T-helper 1 cell treated with Interleukin-12 subunit alpha and Interleukin-12 subunit beta and Interleukin-4 antibody, amounts not matched to agents 30 ng/mL and 1 ng/mL, for 36 hours (primary cell): ENCODE results near the gene CDC42EP2. TPM values are rescaled to one million over a fixed set of nuclear protein-coding genes. Genes with fewer than 3 reads are reported as not detected.

Experiments used
- intact Hi-C: fragments of 100-400 bp; cut with micrococcal nuclease; formaldehyde crosslinking; loops from one replicate; pipeline ENCODE4 v1.15.1; 2024
- total RNA-seq: library from RNA; stranded (reverse); gene quantifications from 2 replicates; pipeline ENCODE4 v1.2.3, GENCODE V29; 2022

The CDC42EP2 gene
- total RNA-seq, 1 donor from 2014 or later, result 1.1 TPM

DNA sequence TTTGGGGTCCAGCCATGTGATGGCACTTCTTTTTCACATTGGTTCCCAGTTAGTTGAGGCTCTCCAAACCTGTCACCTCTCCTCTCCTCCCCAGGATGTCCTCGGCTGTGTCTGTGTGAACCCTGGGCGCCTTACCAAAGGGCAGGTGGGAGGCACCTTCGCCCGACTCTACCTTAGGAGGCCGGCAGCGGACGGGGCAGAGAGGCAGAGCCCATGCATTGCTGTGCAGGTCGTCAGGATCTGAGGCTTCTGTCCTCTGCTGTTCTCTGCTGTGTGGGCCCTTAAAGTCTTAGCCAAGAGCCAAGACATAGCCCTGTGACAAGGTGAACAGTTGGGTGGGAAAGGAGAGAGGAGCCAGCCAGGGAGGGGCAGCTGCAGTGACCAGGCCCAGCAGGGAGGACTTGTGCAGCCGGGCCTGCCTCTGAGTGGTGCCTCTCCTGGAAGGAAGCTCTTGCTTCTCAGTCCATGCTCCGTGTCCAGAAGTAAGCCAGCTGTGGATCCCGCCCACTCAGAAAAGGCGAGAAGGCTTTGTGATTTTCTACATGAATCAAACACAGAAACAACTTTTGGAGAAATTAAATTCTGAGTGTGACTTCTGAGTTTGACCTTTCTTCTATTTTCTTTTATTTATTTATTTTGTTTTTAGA lies 17.5 kb upstream of the CDC42EP2 start:
- intact Hi-C loops, result no loop called here

DNA sequence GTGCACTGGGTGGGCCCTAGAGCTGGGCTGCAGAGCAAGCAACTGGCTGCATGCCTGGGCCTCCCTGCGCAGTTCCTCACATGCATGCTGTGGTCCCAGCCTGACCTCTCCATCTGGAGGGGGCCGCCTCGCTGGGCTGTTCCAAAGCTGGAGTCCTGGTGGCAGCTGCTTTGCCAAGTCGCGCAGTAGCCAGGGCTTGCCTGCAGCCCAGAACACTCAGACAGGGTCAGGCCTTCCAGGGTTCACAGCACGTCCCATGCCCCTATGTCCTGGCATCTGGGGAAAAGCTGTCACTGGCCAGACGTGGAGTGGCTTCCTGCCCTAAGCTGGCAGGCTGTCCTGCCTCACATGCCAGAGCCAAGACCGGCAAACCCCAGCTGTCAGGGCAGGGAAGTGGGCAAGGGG lies 16.5 kb upstream of the CDC42EP2 start:
- intact Hi-C loops, result no loop called here

- intact Hi-C loops, result no loop called here
Observed at GRCh38 chr11:65298655-65299179, 15.9 kb upstream of the CDC42EP2 start.

DNA sequence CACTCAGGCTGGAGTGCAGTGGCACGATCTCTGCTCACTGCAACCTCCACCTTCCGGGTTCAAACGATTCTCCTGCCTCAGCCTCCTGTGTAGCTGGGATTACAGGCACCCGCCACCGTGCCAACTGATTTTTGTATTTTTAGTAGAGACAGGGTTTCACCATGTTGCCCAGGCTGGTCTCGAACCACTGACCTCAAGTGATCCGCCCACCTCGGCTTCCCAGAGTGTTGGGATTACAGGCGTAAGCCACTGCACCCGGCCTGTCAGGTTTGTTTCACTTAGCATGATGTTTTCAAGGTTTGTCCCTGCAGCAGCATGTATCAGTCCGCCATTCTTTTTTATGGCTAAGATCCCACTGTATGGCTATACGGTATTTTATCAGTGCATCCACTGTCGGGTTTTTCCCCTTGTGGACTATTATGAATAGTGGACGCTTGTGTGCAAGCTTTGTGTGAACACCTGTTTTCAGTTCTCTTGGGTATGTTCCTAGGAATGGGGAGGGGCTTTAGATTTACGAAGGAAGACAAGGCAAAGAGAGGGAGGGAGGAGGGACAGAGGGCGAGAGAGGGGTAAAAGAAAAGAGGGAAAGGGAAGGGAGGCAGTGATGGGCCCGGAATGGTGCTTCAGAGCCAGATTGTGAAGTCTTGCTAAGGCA lies 13.9 kb upstream of the CDC42EP2 start:
- intact Hi-C loops, result no loop called here

DNA sequence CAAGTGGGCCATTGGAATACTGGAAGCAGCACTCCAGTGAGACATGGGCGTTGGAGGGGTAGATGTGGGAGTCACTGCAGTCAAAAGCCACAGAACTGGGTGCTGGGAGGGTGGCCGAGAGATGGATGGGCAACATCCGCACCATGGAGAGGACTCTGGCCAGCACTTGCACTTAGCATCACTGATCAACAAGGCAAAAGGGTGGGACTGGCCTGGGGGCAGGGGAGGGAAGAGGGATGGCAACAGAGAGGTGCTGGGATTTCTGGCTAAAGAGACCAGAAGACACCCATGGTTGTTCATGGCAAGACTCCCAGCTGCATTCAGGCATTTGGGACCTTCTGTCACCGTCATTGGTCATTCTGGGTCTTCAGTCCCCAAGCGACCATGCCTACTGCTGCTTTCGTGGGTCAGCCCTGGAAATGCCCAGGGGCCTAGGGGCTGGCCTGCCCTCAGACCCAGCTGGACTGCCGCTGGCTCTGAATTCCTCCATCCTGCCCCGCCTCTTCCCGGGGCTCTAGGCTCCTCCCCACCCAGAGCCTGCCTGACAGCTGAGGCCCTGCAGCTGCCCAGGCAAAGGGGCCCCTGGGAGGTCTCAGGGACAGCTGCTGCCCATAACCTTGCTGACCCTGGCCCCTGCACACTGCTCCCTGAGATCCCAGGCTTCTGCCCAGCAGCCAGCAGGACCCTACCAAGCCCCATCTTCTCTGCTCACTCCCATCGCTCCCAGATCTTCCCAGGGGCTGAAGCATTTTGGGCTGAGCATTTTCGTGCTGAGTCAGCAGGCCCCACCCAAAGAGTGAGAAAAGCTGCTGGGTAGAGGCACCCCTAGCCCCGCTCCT lies 13.0 kb upstream of the CDC42EP2 start:
- intact Hi-C loops, result no loop called here

DNA sequence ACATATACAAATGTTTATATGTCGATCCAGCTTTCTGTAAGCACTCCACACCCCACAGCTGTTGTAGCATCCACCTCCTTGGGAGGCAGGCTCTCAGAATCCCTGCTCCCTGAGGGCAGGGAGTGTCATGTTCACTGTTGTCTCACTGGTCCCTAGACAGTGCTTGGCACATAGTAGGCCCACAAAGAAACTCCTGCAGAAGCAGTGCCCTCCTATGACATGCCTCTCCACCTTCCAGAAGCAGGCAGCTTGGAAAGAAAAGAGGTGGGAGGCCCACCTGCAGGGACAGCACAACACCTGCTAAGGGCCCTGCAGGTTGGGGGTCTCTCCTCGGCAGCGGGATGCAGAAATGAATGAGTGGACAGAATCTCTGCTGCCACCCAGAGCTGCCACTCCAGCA lies 11.1 kb upstream of the CDC42EP2 start:
- intact Hi-C loops, result no loop called here

DNA sequence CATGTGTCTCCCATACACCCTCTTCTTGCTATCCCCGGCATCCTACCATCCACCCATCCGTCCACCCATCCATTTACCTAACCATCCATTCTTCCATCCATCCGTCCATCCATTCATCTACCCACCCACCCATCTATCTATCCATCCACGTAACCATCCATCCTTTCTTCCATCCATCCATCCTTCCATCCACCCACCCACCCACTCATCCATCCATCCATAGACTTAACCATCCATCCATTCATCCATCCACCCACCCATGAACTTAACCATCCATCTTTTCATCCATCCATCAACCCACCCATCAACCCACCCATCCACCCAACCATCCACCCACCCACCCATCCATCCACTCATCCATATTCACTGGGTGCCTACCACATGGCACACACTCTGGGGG lies 10.6 kb upstream of the CDC42EP2 start:
- intact Hi-C loops, result no loop called here

DNA sequence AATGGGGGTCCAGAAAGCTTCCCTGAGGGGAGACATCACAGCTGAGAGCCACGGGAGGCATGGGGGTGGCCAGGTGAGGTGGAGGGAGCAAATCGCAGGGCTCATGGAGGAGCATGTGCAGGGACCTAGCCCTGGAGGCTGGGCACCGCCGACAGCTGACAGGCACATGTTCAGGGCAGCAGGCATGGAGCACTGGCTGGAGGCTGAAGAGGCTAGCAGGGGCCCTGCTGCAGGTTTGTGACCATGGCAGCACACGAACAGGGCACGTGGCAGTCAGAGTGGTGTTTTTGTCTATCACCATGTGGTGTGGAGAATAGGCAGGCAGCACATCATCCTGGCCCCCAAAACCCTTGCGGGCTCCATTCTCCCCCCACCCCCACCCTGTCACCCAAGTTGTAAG lies 10.1 kb upstream of the CDC42EP2 start:
- intact Hi-C loops, result no loop called here

DNA sequence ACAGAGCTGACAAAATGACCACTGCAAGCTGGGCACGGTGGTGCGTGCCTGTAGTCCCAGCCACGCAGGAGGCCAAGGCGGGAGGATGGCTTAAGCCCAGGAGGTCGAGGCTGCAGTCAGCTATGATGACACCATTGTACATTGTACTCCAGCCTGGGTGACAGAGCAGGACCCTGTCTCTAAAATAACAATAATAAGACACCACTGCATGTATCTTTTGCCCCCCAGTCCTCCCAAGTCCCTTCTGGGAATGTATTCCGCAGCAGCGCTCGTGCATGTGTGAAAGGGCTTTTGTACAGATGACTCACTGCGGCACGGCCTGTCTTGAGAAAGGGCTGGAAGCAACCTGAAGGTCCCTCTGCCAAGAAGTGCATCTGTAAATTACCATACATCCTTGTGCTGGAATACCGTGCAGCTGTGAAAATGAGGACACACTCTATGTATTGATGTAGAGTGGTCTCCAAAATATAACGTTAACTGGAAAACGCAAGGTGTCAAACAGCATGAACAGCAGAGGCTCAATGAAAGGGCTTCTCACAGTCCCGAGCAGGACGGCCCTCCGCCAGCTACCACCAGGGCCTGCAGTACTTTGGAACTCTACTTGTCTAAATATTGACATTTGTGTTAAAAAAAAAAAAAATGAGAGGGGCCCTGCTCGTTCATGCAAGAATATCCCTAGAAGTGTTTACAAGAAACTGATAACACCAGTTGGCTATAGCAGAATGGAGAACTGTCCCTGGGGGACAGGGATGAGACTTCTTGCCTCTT lies 9.0 kb upstream of the CDC42EP2 start:
- intact Hi-C loops, result no loop called here

GRCh38 chr11:65307298-65308229 lies 7.1 kb upstream of the CDC42EP2 start:
- intact Hi-C loops, result no loop called here

DNA sequence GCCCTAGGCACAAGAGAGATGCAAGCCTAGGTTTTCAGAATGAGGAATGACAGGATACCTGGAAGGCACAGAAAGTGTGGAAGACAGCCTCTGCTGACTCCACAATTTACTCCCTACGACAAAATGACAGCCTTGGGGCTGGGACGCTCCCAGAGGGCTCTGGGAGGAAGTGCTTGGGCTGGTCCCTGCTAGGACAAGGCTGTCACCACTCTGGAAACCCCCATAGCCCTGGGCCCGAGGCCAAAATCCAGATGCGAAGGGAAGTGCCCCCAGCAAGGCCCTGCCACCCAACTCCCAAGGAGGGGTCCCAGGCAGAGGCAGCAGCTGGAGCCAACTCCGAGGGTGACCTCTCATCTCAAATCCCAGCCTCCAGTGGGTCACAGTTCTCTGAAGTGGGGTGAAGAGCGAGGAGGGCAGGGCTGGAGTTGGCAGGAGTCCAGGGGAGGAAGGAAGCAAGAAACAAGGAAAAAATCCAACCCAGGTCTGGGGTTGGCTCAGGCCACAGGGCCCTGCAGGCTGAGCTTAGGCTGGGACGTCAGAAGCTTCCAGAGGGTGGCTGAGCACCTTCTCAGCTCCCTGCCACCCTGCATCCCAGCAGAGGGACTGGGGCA lies 6.3 kb upstream of the CDC42EP2 start:
- intact Hi-C loops, result no loop called here

- intact Hi-C loops, result no loop called here
Observed at GRCh38 chr11:65309006-65309405, 5.7 kb upstream of the CDC42EP2 start.

- intact Hi-C loops, result no loop called here
Observed at GRCh38 chr11:65310215-65310614, 4.5 kb upstream of the CDC42EP2 start.

DNA sequence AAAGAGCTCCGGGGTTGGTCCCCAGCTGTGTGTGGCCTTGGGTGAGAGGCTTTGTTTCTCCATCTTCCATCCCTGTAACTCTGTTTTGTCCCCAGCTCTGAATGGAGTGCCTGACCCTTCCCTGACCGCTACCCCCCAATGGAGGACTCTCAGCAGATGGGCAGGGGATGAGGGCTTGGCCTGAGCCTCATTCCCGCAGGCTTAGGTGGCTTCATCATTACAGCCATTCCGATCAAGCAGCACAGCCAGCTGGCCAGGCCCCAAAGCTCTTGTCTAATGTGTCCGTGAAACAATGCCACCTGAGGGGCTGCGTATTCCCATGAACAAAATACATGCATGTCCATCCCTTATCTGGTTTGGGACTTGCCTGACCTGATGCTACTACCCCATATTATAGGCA lies 3.9 kb upstream of the CDC42EP2 start:
- intact Hi-C loops, result no loop called here

DNA sequence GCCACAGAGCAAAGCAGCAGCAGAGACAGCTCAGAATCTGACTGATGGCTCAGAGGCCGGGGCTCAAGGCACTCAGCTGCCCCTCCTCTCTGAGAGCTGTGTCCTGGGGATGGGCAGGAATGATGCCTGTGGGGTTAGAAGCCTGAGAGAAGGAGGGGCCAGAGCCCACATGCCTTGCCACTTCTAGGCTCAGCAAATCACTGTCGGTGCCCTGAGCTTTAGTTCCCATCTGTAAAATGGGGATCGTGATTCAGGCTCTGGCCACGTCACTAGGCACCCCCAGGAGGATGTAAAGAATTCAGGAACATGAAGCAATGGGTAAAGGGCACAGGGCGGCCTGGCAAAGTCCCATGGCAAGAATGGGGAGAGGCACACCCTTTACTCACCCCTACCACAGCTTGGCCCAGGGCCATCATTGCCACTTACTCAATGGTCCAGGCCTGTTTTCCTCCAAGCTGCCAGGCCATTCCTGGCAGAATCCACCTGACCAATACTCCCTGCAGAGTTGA lies 3.4 kb upstream of the CDC42EP2 start:
- intact Hi-C loops, result no loop called here

GRCh38 chr11:65315204-65315865 lies 669 bp downstream of the CDC42EP2 start:
- intact Hi-C loops, result loop anchor here (1.0 to 2.0 kb wide), 6 partner anchors 40 to 205 kb away; partner anchors contain the start of genes FAU, MRPL49 and TM7SF2

GRCh38 chr11:65315866-65316226 lies 1.2 kb downstream of the CDC42EP2 start:
- intact Hi-C loops, result loop anchor here (1.0 to 2.0 kb wide), 6 partner anchors 41 to 205 kb away; partner anchors contain the start of genes FAU, MRPL49 and TM7SF2

- intact Hi-C loops, result no loop called here
Observed at GRCh38 chr11:65316227-65317024, 1.8 kb downstream of the CDC42EP2 start.
